ENCODE measurements around the gene TTC7B. TPM values are rescaled to one million over a fixed set of nuclear protein-coding genes. Genes with fewer than 3 reads are reported as not detected.

TTC7B gene
- total RNA-seq, 2 experiments from 2014 or later, result 5.6 to 7.8 TPM

GRCh38 chr14:90674043-90674670, 142.1 kb downstream of the TTC7B start:
- TF ChIP-seq CTCF (IDR thresholded peaks at IDR 0.05), result no peak
- ATAC-seq, result no peak
- peaks cover 5% of the 10 kb centered on the region for H3K36me3 Mint-ChIP-seq (ENCODE audit: low read depth)
- H3K4me1 Mint-ChIP-seq (ENCODE audit: low read depth), result peaks cover 51% of the 10 kb centered on the region
- no peak overlapping the region for H3K4me3 Mint-ChIP-seq
- ChIA-PET CTCF (interaction anchor here (1.3 to 2.8 kb wide), 2 partner anchors 12 to 23 kb away, joined by 3 to 15 read pairs; no protein-coding TSS in a partner anchor), POLR2A (interaction anchor here (1.3 to 1.6 kb wide), 2 partner anchors 13 to 84 kb away, joined by 3 read pairs; no protein-coding TSS in a partner anchor)
- no peak for DNase-seq
- intact Hi-C loops (cut with micrococcal nuclease), result no loop called here
- H3K9me3 Mint-ChIP-seq, result peaks cover 5% of the 10 kb centered on the region
- no peaks in the 10 kb centered on the region for H3K27me3 Mint-ChIP-seq
- H3K27ac Mint-ChIP-seq, result no peak overlapping the region

GRCh38 chr14:90671382-90672234, 144.6 kb downstream of the TTC7B start:
- Mint-ChIP-seq H3K4me3 (no peak overlapping the region), H3K27ac (no peak overlapping the region), H3K27me3 (no peaks in the 10 kb centered on the region), H3K9me3 (peaks cover 5% of the 10 kb centered on the region), H3K36me3 (ENCODE audit: low read depth) (peaks cover 5% of the 10 kb centered on the region), H3K4me1 (ENCODE audit: low read depth) (peaks cover 25% of the 10 kb centered on the region)
- TF ChIP-seq CTCF (IDR thresholded peaks at IDR 0.05), result no peak
- intact Hi-C loops (cut with micrococcal nuclease), result no loop called here
- no peak for ATAC-seq
- no peak for DNase-seq
- ChIA-PET CTCF (no interaction called here), POLR2A (interaction anchor here (0.6 to 0.9 kb wide), 2 partner anchors 265 to 288 kb away, joined by 3 to 4 read pairs; no protein-coding TSS in a partner anchor)

- no peak overlapping the region for H3K4me3 Mint-ChIP-seq
- no peak overlapping the region for H3K27ac Mint-ChIP-seq
- no peaks in the 10 kb centered on the region for H3K27me3 Mint-ChIP-seq
- peaks cover 5% of the 10 kb centered on the region for H3K9me3 Mint-ChIP-seq
- peaks cover 16% of the 10 kb centered on the region for H3K4me1 Mint-ChIP-seq (ENCODE audit: low read depth)
- ChIA-PET CTCF (interaction anchor here (1.2 kb wide), 1 partner anchor 10 kb away, joined by 4 read pairs; no protein-coding TSS in a partner anchor), POLR2A (no interaction called here)
- DNase-seq (no peak), ATAC-seq (no peak)
- intact Hi-C loops (cut with micrococcal nuclease), result no loop called here
- H3K36me3 Mint-ChIP-seq (ENCODE audit: low read depth), result peaks cover 5% of the 10 kb centered on the region
- TF ChIP-seq CTCF (IDR thresholded peaks at IDR 0.05), result no peak
These were observed 146.5 kb downstream of the TTC7B start for GRCh38 chr14:90669731-90670130.

- CTCF ChIA-PET, result interaction anchor here (1.2 kb wide), 1 partner anchor 83 kb away, joined by 3 read pairs; no protein-coding TSS in a partner anchor
- DNase-seq (no peak), ATAC-seq (no peak)
- no peaks in the 10 kb centered on the region for H3K27me3 Mint-ChIP-seq
- peaks cover 10% of the 10 kb centered on the region for H3K4me1 Mint-ChIP-seq (ENCODE audit: low read depth)
- peaks cover 5% of the 10 kb centered on the region for H3K9me3 Mint-ChIP-seq
- POLR2A ChIA-PET, result no interaction called here
- intact Hi-C loops (cut with micrococcal nuclease), result no loop called here
- no peak overlapping the region for H3K4me3 Mint-ChIP-seq
- peaks cover 5% of the 10 kb centered on the region for H3K36me3 Mint-ChIP-seq (ENCODE audit: low read depth)
- H3K27ac Mint-ChIP-seq, result no peak overlapping the region
- TF ChIP-seq CTCF (IDR thresholded peaks at IDR 0.05), result no peak
These were observed 149.7 kb downstream of the TTC7B start for GRCh38 chr14:90666571-90666970.

Data from activated CD8-positive, alpha-beta T cell treated with anti-CD3 and anti-CD28 coated beads for 36 hours (primary cell).